K562 (cell line): ENCODE results near the gene CTAGE9. TPM values are rescaled to one million over a fixed set of nuclear protein-coding genes. Genes with fewer than 3 reads are reported as not detected.

Source experiments
- ATAC-seq: fragments of 200-7000 bp; cut with Tn5 transposase; 3 replicates; pipeline ENCODE4 v1.9.1; 2020; ENCODE audit warnings: moderate library complexity
- BruUV-seq: library from RNA; stranded (reverse); fragments of 400-500 nt; replicated peaks from 2 replicates; lab custom pipeline; 2021; lab: Mats Ljungman, UMichigan
- CTCF ChIA-PET: fragments of 300-600 bp; formaldehyde crosslinking; extraction: SDS; loops from one replicate; lab custom pipeline; 2021; ENCODE audit warnings: low intra/inter-chr PET ratio; lab: Yijun Ruan, JAX
- POLR2A ChIA-PET: fragments of 300-600, 350-650 bp; sonication (Branson Sonifier 250); formaldehyde crosslinking; extraction: SDS; loops from one replicate; lab custom pipeline; 2021; ENCODE audit warnings: antibody characterized with exemption, inconsistent platforms; lab: Yijun Ruan, JAX
- DNase-seq, 4 experiments: peaks; one replicate each; pipeline versions ENCODE4 v3.0.0 to v3.0.0-alpha.2; 2011 to 2018; ENCODE audit warnings: low spot score in 3 of 4, mixed read lengths in 3 of 4; ENCODE audit errors: extremely low read depth in 1 of 4
- FAIRE-seq: peaks from 2 replicates; lab custom pipeline; 2011; peaks lifted over from hg19 to GRCh38; lab: Jason Lieb, UNC
- H2AFZ ChIP-seq: 2 replicates; pipeline ENCODE4 v1.6.0; 2011; ENCODE audit warnings: low read depth, low read length, control low read depth, inconsistent platforms
- H3K27ac ChIP-seq: fragments of 200-600 bp; 3 replicates; pipeline ENCODE4 v1.8.0; 2011; ENCODE audit warnings: low read depth, mild to moderate bottlenecking, control low read depth, inconsistent platforms, low read length, moderate library complexity, mixed read lengths; ENCODE audit errors: extremely low read depth
- H3K27me3 ChIP-seq, 2 experiments: fragments of 300-600 bp in 1 of 2; 2 replicates in 1 of 2; 3 replicates in 1 of 2; pipeline versions ENCODE4 v1.6.0 to v1.8.0; 2011; ENCODE audit warnings: inconsistent platforms in 2 of 2, low read length in 2 of 2, mild to moderate bottlenecking in 1 of 2, mixed read lengths in 1 of 2, moderate library complexity in 1 of 2; ENCODE audit not compliant: control insufficient read depth in 2 of 2, insufficient read depth in 2 of 2
- H3K36me3 ChIP-seq: fragments of 300-600 bp; 3 replicates; pipeline ENCODE4 v1.8.0; 2011; ENCODE audit warnings: mild to moderate bottlenecking, low read length, inconsistent platforms; ENCODE audit not compliant: control insufficient read depth, insufficient read depth
- H3K4me1 ChIP-seq, 2 experiments: fragments of 200-600 bp in 1 of 2; replicated peaks in 1 of 2; 2 replicates in 1 of 2; 3 replicates in 1 of 2; pipeline versions ENCODE4 v1.5.1 to v1.8.0; 2011; ENCODE audit warnings: inconsistent platforms in 2 of 2, low read length in 2 of 2, mild to moderate bottlenecking in 1 of 2, mixed read lengths in 1 of 2, moderate library complexity in 1 of 2; ENCODE audit not compliant: control insufficient read depth in 2 of 2, insufficient read depth in 2 of 2
- H3K4me2 ChIP-seq: 2 replicates; pipeline ENCODE4 v1.6.1; 2011; ENCODE audit warnings: low read length, control low read depth, inconsistent platforms, mixed read lengths; ENCODE audit not compliant: insufficient read depth
- H3K4me3 ChIP-seq: fragments of 200-600 bp; sonication (generic), shearing (Covaris generic); 2 replicates; pipeline ENCODE4 v1.5.1; 2016; ENCODE audit warnings: control low read depth, inconsistent platforms
- H3K79me2 ChIP-seq: fragments of 200-600 bp; 3 replicates; pipeline ENCODE4 v1.8.0; 2011; ENCODE audit warnings: low read length, inconsistent platforms; ENCODE audit not compliant: control insufficient read depth, insufficient read depth
- H3K9ac ChIP-seq, 2 experiments: 2 replicates each; pipeline versions ENCODE4 v1.6.0 to v1.6.1; 2011; ENCODE audit warnings: low read depth in 2 of 2, low read length in 2 of 2, control low read depth in 1 of 2, inconsistent platforms in 1 of 2, mild to moderate bottlenecking in 1 of 2, mixed read lengths in 1 of 2; ENCODE audit not compliant: insufficient read depth in 1 of 2
- H3K9me1 ChIP-seq: one replicate; pipeline ENCODE4 v1.6.0; 2011; ENCODE audit warnings: inconsistent platforms, mild to moderate bottlenecking, low read length, moderate library complexity; ENCODE audit not compliant: control insufficient read depth, insufficient read depth
- H3K9me3 ChIP-seq: replicated peaks from 2 replicates; pipeline ENCODE4 v1.5.1; 2011; ENCODE audit warnings: low read depth, low read length, inconsistent platforms; ENCODE audit not compliant: control insufficient read depth, insufficient read depth
- H4K20me1 ChIP-seq: replicated peaks from 2 replicates; pipeline ENCODE4 v1.6.1; 2011; ENCODE audit warnings: low read length, inconsistent platforms, mixed read lengths; ENCODE audit not compliant: control insufficient read depth, insufficient read depth
- CBX5 ChIP-seq: IDR thresholded peaks from 2 replicates; pipeline ENCODE4 v1.6.1; 2014; ENCODE audit warnings: low read depth, borderline replicate concordance
- CSDE1 ChIP-seq, 2 experiments: fragments of 450-650 bp; IDR thresholded peaks; 2 replicates each; pipeline ENCODE4 v1.6.1; 2016; ENCODE audit warnings: mild to moderate bottlenecking in 1 of 2
- ETV5 ChIP-seq: sonication (generic); formaldehyde crosslinking; IDR thresholded peaks from 2 replicates; pipeline ENCODE4 v1.4.0; 2020; ENCODE audit warnings: low read depth, mild to moderate bottlenecking, missing genetic modification reagents
- JUNB ChIP-seq: fragments of 450-650 bp; formaldehyde crosslinking; conservative IDR thresholded peaks from 2 replicates; pipeline ENCODE4 v1.4.0; 2020; ENCODE audit warnings: mild to moderate bottlenecking
- KLF16 ChIP-seq: IDR thresholded peaks from 2 replicates; pipeline ENCODE4 v1.6.1; 2016; ENCODE audit warnings: antibody characterized with exemption
- MCM3 ChIP-seq: fragments of 450-650 bp; IDR thresholded peaks from 2 replicates; pipeline ENCODE4 v1.6.1; 2016
- MCM7 ChIP-seq, 2 experiments: fragments of 450-650 bp; IDR thresholded peaks; 2 replicates each; pipeline ENCODE4 v1.6.1; 2016 to 2018
- MEIS2 ChIP-seq: fragments of 450-650 bp; IDR thresholded peaks from 2 replicates; pipeline ENCODE4 v1.6.1; 2014; ENCODE audit warnings: mild to moderate bottlenecking; ENCODE audit not compliant: partially characterized antibody
- RBM25 ChIP-seq: fragments of 200-400 bp; formaldehyde crosslinking; IDR thresholded peaks from 2 replicates; pipeline ENCODE4 v1.6.1; 2018; ENCODE audit warnings: low read length, low read depth, moderate library complexity; ENCODE audit not compliant: severe bottlenecking
- SNAPC5 ChIP-seq: fragments of 250-450 bp; sonication (Bioruptor Pico); IDR thresholded peaks from 2 replicates; pipeline ENCODE4 v1.8.0; 2021; ENCODE audit warnings: moderate library complexity, mild to moderate bottlenecking, inconsistent platforms
- SRSF1 ChIP-seq: fragments of 200-400 bp; formaldehyde crosslinking; IDR thresholded peaks from 2 replicates; pipeline ENCODE4 v1.6.1; 2017; ENCODE audit warnings: mild to moderate bottlenecking, low read depth, low read length, moderate library complexity
- ZBTB8A ChIP-seq: fragments of 450-650 bp; IDR thresholded peaks from 2 replicates; pipeline ENCODE4 v1.6.1; 2018; ENCODE audit warnings: mild to moderate bottlenecking, moderate library complexity; ENCODE audit not compliant: partially characterized antibody
- ZBTB9 ChIP-seq: fragments of 450-650 bp; formaldehyde crosslinking; IDR thresholded peaks from 2 replicates; pipeline ENCODE4 v1.4.0; 2020; ENCODE audit warnings: mild to moderate bottlenecking, moderate library complexity
- ZFP30 ChIP-seq: fragments of 250-450 bp; sonication (Bioruptor Pico); IDR thresholded peaks from 2 replicates; pipeline ENCODE4 v1.8.0; 2022; ENCODE audit warnings: moderate library complexity, mild to moderate bottlenecking, inconsistent platforms, borderline replicate concordance
- ZNF121 ChIP-seq: sonication (generic); formaldehyde crosslinking; conservative IDR thresholded peaks from 2 replicates; pipeline ENCODE4 v1.8.0; 2022; ENCODE audit warnings: missing genetic modification reagents
- ZNF197 ChIP-seq: fragments of 200-800 bp; sonication (Bioruptor generic); IDR thresholded peaks from 2 replicates; pipeline ENCODE4 v1.6.1; 2016; ENCODE audit warnings: low read depth, missing genetic modification characterization, missing compliant biosample characterization
- ZNF274 ChIP-seq: IDR thresholded peaks from 2 replicates; pipeline ENCODE4 v1.6.1; 2011; ENCODE audit warnings: low read depth, mild to moderate bottlenecking, low read length, moderate library complexity, borderline replicate concordance
- ZNF311 ChIP-seq: fragments of 250-450 bp; sonication (Bioruptor Pico); IDR thresholded peaks from 2 replicates; pipeline ENCODE4 v1.4.0; 2020; ENCODE audit warnings: mild to moderate bottlenecking, moderate library complexity
- WGBS: fragments of 100-300 bp; shearing (Covaris generic); methylation state at CpG from one replicate; pipeline ENCODE4 v1.1.6; 2016; ENCODE audit warnings: low coverage, mixed read lengths; ENCODE audit not compliant: insufficient coverage; ENCODE audit errors: missing lambda C conversion rate; 5-methylcytosine and 5-hydroxymethylcytosine counted together
- in situ Hi-C: fragments of 300-500 bp; cut with MboI; formaldehyde crosslinking; loops from 4 replicates; pipeline ENCODE4 v1.15.0; 2018; ENCODE audit warnings: inconsistent platforms, mixed read lengths
- intact Hi-C: fragments of 100-400 bp; cut with micrococcal nuclease; formaldehyde crosslinking; loops from 2 replicates; pipeline ENCODE4 v1.14.2; 2022
- polyA plus RNA-seq, 8 experiments: library from polyadenylated mRNA; depleted of rRNA in 4 of 8; stranded (reverse) in 5 of 8; unstranded in 3 of 8; fragments of >200 nt; fragmentation: Nextera tagmentation in 2 of 8; fragmentation: Illumina TruSeq in 1 of 8; extraction: Ambion mirVana in 2 of 8; extraction: Trizol in 1 of 8; gene quantifications; 2 replicates each; pipeline versions ENCODE4 v1.2.1 to v1.2.3, GENCODE V29; 2011 to 2014; ENCODE audit warnings: inconsistent platforms in 1 of 8, missing spikeins in 1 of 8
- total RNA-seq, 7 experiments: library from RNA; depleted of rRNA in 6 of 7; stranded (reverse); fragments of >200 nt in 6 of 7; fragmentation: Illumina TruSeq in 2 of 7; extraction: Trizol in 2 of 7; gene quantifications; 2 replicates each; pipeline versions ENCODE4 v1.2.1 to v1.2.3, GENCODE V29; 2011 to 2021; ENCODE audit warnings: low replicate concordance in 1 of 7

CTAGE9 gene
- total and polyA plus RNA-seq, 9 of the 15 experiments (the other 6 are each of a cell fraction or from before 2014, with no cell fraction given) = not detected

GRCh38 chr6:131680868-131681267 is 29.9 kb downstream of the CTAGE9 start (continued):
- TF ChIP-seq JUNB (CRISPR knock-in tag) (no peak), SRSF1 (no peak), ZBTB8A (no peak), CSDE1 (IDR thresholded peaks at IDR 0.05) (no peak), RBM25 (no peak), ZNF121 (CRISPR knock-in tag) (no peak), SNAPC5 (no peak), MEIS2 (no peak), ZFP30 (CRISPR knock-in tag) (no peak)

- CTCF ChIA-PET = no interaction called here
- ATAC-seq (no peak), DNase-seq (no peak), FAIRE-seq (no peak)
- Histone ChIP-seq H3K27ac (no peak overlapping the region), H3K27me3 (no peaks in the 10 kb centered on the region), H3K9ac (no peak overlapping the region), H3K4me1 (no peaks in the 10 kb centered on the region), H3K79me2 (no peaks in the 10 kb centered on the region), H2AFZ (no peak overlapping the region), H4K20me1 (no peaks in the 10 kb centered on the region), H3K36me3 (peaks cover 31% of the 10 kb centered on the region; the same call in 2 of the 3 replicates), H3K4me2 (no peak overlapping the region), H3K9me1 (no peaks in the 10 kb centered on the region), H3K9me3 (no peaks in the 10 kb centered on the region), H3K4me3 (no peak overlapping the region)
- TF ChIP-seq ETV5 (CRISPR knock-in tag) (no peak), MCM7 (IDR thresholded peaks at IDR 0.05) (no peak), ZNF274 (no peak), MCM3 (no peak), ZNF197 (CRISPR knock-in tag) (no peak), ZBTB9 (no peak), KLF16 (no peak), ZNF311 (CRISPR knock-in tag) (no peak), CBX5 (no peak)
- 78% methylated on average over 5 of the region's 5 CpGs for WGBS
- intact Hi-C loops (no loop called here), in situ Hi-C loops (no loop called here)
- POLR2A ChIA-PET = no interaction called here
- no TSS peak for BruUV-seq
These were observed 32.4 kb downstream of the CTAGE9 start for GRCh38 chr6:131678442-131678841.
